Adrenal gland (tissue), 5 donors: ENCODE measurements around the gene PRPF6.

Experiments used
- POLR2A ChIP-seq, 2 donors: fragments of 450-650 bp; IDR thresholded peaks; one replicate each; pipeline ENCODE4 v1.6.1; 2017; ENCODE audit warnings: antibody characterized with exemption in 2 of 2, mild to moderate bottlenecking in 2 of 2, moderate library complexity in 1 of 2
- TF ChIP-seq, protein P1 (sequence below), 6 experiments: fragments of 450-650 bp in 4 of 6; fragments of 200-600 bp in 2 of 6; sonication (generic) in 1 of 6; IDR thresholded peaks; 1 replicate in 5 of 6; 2 replicates in 1 of 6; pipeline versions ENCODE4 v1.5.1 to v1.8.0; 2016 to 2021; ENCODE audit warnings: antibody characterized with exemption in 6 of 6, mild to moderate bottlenecking in 2 of 6, moderate library complexity in 1 of 6
- donor health status: DM: no; HTN: no; CAD: no.

- TF ChIP-seq, protein P1, sequence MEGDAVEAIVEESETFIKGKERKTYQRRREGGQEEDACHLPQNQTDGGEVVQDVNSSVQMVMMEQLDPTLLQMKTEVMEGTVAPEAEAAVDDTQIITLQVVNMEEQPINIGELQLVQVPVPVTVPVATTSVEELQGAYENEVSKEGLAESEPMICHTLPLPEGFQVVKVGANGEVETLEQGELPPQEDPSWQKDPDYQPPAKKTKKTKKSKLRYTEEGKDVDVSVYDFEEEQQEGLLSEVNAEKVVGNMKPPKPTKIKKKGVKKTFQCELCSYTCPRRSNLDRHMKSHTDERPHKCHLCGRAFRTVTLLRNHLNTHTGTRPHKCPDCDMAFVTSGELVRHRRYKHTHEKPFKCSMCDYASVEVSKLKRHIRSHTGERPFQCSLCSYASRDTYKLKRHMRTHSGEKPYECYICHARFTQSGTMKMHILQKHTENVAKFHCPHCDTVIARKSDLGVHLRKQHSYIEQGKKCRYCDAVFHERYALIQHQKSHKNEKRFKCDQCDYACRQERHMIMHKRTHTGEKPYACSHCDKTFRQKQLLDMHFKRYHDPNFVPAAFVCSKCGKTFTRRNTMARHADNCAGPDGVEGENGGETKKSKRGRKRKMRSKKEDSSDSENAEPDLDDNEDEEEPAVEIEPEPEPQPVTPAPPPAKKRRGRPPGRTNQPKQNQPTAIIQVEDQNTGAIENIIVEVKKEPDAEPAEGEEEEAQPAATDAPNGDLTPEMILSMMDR (IDR thresholded peaks at IDR 0.05) = no peak
- no peak for TF ChIP-seq POLR2A (IDR thresholded peaks at IDR 0.05)
Measured at GRCh38 chr20:64024141-64024990, 43.4 kb downstream of the PRPF6 start.
